Liver (tissue), 9 donors: ENCODE results near the gene CWC25. TPM values are rescaled to one million over a fixed set of nuclear protein-coding genes. Genes with fewer than 3 reads are reported as not detected.

Experiments used
- DNase-seq: peaks from one replicate; pipeline ENCODE4 v3.0.0-alpha.2; 2017; ENCODE audit warnings: low spot score
- H3K27ac ChIP-seq, 2 donors: one replicate each; pipeline ENCODE4 v1.7.0; 2013; ENCODE audit warnings: inconsistent platforms in 2 of 2, low read length in 2 of 2, control low read depth in 1 of 2, low read depth in 1 of 2, mild to moderate bottlenecking in 1 of 2
- H3K27me3 ChIP-seq, 4 donors: one replicate each; pipeline versions ENCODE4 v1.6.1 to v1.7.0; 2013; ENCODE audit warnings: low read length in 3 of 4, inconsistent platforms in 1 of 4, mild to moderate bottlenecking in 1 of 4, moderate library complexity in 1 of 4; ENCODE audit not compliant: control insufficient read depth in 4 of 4, insufficient read depth in 4 of 4
- H3K36me3 ChIP-seq, 4 donors: one replicate each; pipeline versions ENCODE4 v1.6.1 to v1.7.0; 2013; ENCODE audit warnings: low read length in 3 of 4, mild to moderate bottlenecking in 3 of 4, low read depth in 1 of 4, moderate library complexity in 1 of 4; ENCODE audit not compliant: control insufficient read depth in 4 of 4, insufficient read depth in 3 of 4
- H3K4me1 ChIP-seq, 4 donors: one replicate each; pipeline versions ENCODE4 v1.6.1 to v1.7.0; 2013; ENCODE audit warnings: low read length in 3 of 4, mild to moderate bottlenecking in 3 of 4, moderate library complexity in 1 of 4; ENCODE audit not compliant: control insufficient read depth in 4 of 4, insufficient read depth in 4 of 4
- H3K4me3 ChIP-seq, 3 donors: one replicate each; pipeline versions ENCODE4 v1.6.1 to v1.7.0; 2013; ENCODE audit warnings: low read length in 3 of 3, control low read depth in 1 of 3, low read depth in 1 of 3, mild to moderate bottlenecking in 1 of 3
- H3K9ac ChIP-seq, 2 donors: one replicate each; pipeline ENCODE4 v1.7.0; 2013; ENCODE audit warnings: low read length in 2 of 2, mild to moderate bottlenecking in 2 of 2, moderate library complexity in 2 of 2, control low read depth in 1 of 2, low read depth in 1 of 2
- H3K9me3 ChIP-seq, 4 donors: one replicate each; pipeline versions ENCODE4 v1.6.1 to v1.7.0; 2013; ENCODE audit warnings: low read length in 3 of 4; ENCODE audit not compliant: control insufficient read depth in 4 of 4
- ATF3 ChIP-seq: IDR thresholded peaks from 2 replicates; pipeline ENCODE4 v1.6.1; 2016; ENCODE audit warnings: antibody characterized with exemption
- CTCF ChIP-seq: fragments of 150-350 bp; IDR thresholded peaks from 2 replicates; pipeline ENCODE4 v1.5.1; 2017; ENCODE audit warnings: improper control_type of control experiment, low read depth, low read length; ENCODE audit not compliant: missing input control
- EGR1 ChIP-seq, 2 donors: IDR thresholded peaks; 2 replicates each; pipeline ENCODE4 v1.6.1; 2016 to 2018; ENCODE audit warnings: antibody characterized with exemption in 2 of 2, low read depth in 2 of 2
- FOXA1 ChIP-seq: IDR thresholded peaks from 2 replicates; pipeline ENCODE4 v1.6.1; 2016; ENCODE audit warnings: antibody characterized with exemption
- FOXA2 ChIP-seq: IDR thresholded peaks from 2 replicates; pipeline ENCODE4 v1.6.1; 2016; ENCODE audit warnings: antibody characterized with exemption
- GABPA ChIP-seq, 2 donors: IDR thresholded peaks in 1 of 2; conservative IDR thresholded peaks in 1 of 2; 2 replicates each; pipeline ENCODE4 v1.6.1; 2016; ENCODE audit warnings: antibody characterized with exemption in 2 of 2, mild to moderate bottlenecking in 1 of 2, moderate library complexity in 1 of 2
- HNF4A ChIP-seq, 2 donors: conservative IDR thresholded peaks; 2 replicates each; pipeline ENCODE4 v1.6.1; 2016; ENCODE audit warnings: antibody characterized with exemption in 2 of 2, mild to moderate bottlenecking in 2 of 2
- HNF4G ChIP-seq: IDR thresholded peaks from 2 replicates; pipeline ENCODE4 v1.6.1; 2016; ENCODE audit warnings: antibody characterized with exemption
- JUND ChIP-seq, 2 donors: IDR thresholded peaks; 2 replicates each; pipeline ENCODE4 v1.6.1; 2016; ENCODE audit warnings: antibody characterized with exemption in 2 of 2
- NR2F2 ChIP-seq: IDR thresholded peaks from 2 replicates; pipeline ENCODE4 v1.6.1; 2016; ENCODE audit warnings: antibody characterized with exemption
- RAD21 ChIP-seq, 2 donors: IDR thresholded peaks; 2 replicates each; pipeline ENCODE4 v1.6.1; 2016; ENCODE audit warnings: antibody characterized with exemption in 2 of 2, mild to moderate bottlenecking in 2 of 2
- RXRA ChIP-seq, 2 donors: IDR thresholded peaks; 2 replicates each; pipeline ENCODE4 v1.6.1; 2017 to 2018; ENCODE audit warnings: antibody characterized with exemption in 2 of 2, mild to moderate bottlenecking in 1 of 2
- SP1 ChIP-seq: IDR thresholded peaks from 2 replicates; pipeline ENCODE4 v1.6.1; 2018; ENCODE audit warnings: antibody characterized with exemption, mild to moderate bottlenecking
- TAF1 ChIP-seq: conservative IDR thresholded peaks from 2 replicates; pipeline ENCODE4 v1.6.1; 2016; ENCODE audit warnings: antibody characterized with exemption, mild to moderate bottlenecking
- YY1 ChIP-seq: IDR thresholded peaks from 2 replicates; pipeline ENCODE4 v1.6.1; 2016; ENCODE audit warnings: antibody characterized with exemption, mild to moderate bottlenecking
- WGBS: extraction: QIAGEN DNeasy Blood & Tissue Kit; methylation state at CpG from one replicate; pipeline ENCODE4 v1.1.7; 2013; 5-methylcytosine and 5-hydroxymethylcytosine counted together
- polyA plus RNA-seq, 2 donors: library from polyadenylated mRNA; stranded (reverse) in 1 of 2; unstranded in 1 of 2; fragments of 200-250 nt in 1 of 2; fragments of >200 nt in 1 of 2; fragmentation: Nextera tagmentation in 1 of 2; extraction: Ambion mirVana in 1 of 2; gene quantifications; one replicate each; pipeline versions ENCODE4 v1.2.1 to v1.2.3, GENCODE V29; 2013 to 2015
- total RNA-seq, 2 donors: library from RNA; depleted of rRNA; stranded (reverse); fragments of >200 nt; gene quantifications; one replicate each; pipeline ENCODE4 v1.2.3, GENCODE V29; 2014
- TF ChIP-seq, protein P1 (sequence below): IDR thresholded peaks from 2 replicates; pipeline ENCODE4 v1.6.1; 2016; ENCODE audit warnings: antibody characterized with exemption
- TF ChIP-seq, protein P2 (sequence below): IDR thresholded peaks from 2 replicates; pipeline ENCODE4 v1.6.1; 2016; ENCODE audit warnings: antibody characterized with exemption
- TF ChIP-seq, protein P3 (sequence below): IDR thresholded peaks from 2 replicates; pipeline ENCODE4 v1.6.1; 2016; ENCODE audit warnings: antibody characterized with exemption, mild to moderate bottlenecking
- donor health status: healthy.
- donor health status: healthy.
- donor health status: healthy.
- donor health status: healthy.
- donor health status: healthy.

CWC25 gene
- total and polyA plus RNA-seq, 4 donors: 5.7 to 10.0 (median 7.4) TPM

DNA sequence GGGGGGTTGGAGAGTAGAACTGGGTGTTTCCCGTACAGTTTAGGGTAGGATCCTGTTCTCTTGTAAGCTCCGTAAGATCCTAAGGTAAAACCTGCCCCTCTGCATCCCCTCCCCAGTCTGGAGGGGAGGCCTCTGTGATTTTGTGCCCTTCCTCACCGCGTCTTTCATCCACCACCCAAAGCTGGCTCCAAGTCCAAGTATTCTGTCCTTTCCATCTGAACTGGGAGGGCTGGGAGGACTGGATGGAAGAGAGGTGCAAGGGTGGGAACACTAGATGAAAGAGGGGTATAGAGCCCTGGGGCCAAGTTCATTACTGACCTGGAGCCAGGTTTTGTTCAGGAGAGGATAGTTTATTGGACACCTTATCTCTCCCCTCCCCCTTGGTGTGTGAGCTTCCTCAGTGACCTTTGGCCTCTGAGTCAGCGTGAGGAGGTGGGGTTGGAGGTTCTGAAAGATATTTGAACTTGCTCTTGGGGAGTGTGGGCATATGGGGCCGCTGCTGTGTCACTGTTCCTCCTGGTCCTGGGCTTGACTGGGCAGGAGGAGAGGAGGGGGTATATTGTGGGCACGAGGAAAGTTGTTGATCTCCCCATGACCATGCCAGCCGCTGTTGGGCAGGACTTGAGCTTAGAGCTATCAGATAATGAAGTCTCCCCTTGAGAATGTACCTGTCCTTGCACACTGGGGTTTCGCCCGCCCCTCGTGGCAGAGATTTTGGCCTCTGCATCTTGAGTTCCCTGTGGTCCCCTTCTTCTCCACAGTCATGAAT lies 46.3 kb upstream of the CWC25 start:
- no peaks in the 10 kb centered on the region for H3K36me3 ChIP-seq
- peaks cover 0 to 48% (median 42%) of the 10 kb centered on the region in 4 donors for H3K4me1 ChIP-seq
- TF ChIP-seq FOXA1 (no peak), EGR1 (IDR thresholded peaks at IDR 0.05; ENCODE audit: low read depth in 2 of 2) (no peak), RXRA (IDR thresholded peaks at IDR 0.05) (peak; percentile 92 to 94), TAF1 (peak; percentile 33), GABPA (IDR thresholded peaks at IDR 0.05 in 1 of 2, conservative IDR thresholded peaks at IDR 0.05 in 1 of 2) (peak in 1 of 2 donors; percentile 52), ATF3 (peak; percentile 96), HNF4G (peak; percentile 87), FOXA2 (peak; percentile 13), NR2F2 (peak; percentile 98), JUND (IDR thresholded peaks at IDR 0.05) (peak; percentile 97 to 99), RAD21 (IDR thresholded peaks at IDR 0.05) (peak; percentile 73 to 78), CTCF (no peak), SP1 (peak; percentile 84), YY1 (peak; percentile 37), HNF4A (conservative IDR thresholded peaks at IDR 0.05) (peak; percentile 90 to 94)
- TF ChIP-seq, protein P1, sequence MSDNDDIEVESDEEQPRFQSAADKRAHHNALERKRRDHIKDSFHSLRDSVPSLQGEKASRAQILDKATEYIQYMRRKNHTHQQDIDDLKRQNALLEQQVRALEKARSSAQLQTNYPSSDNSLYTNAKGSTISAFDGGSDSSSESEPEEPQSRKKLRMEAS: peak; percentile 76
- TF ChIP-seq, protein P2, sequence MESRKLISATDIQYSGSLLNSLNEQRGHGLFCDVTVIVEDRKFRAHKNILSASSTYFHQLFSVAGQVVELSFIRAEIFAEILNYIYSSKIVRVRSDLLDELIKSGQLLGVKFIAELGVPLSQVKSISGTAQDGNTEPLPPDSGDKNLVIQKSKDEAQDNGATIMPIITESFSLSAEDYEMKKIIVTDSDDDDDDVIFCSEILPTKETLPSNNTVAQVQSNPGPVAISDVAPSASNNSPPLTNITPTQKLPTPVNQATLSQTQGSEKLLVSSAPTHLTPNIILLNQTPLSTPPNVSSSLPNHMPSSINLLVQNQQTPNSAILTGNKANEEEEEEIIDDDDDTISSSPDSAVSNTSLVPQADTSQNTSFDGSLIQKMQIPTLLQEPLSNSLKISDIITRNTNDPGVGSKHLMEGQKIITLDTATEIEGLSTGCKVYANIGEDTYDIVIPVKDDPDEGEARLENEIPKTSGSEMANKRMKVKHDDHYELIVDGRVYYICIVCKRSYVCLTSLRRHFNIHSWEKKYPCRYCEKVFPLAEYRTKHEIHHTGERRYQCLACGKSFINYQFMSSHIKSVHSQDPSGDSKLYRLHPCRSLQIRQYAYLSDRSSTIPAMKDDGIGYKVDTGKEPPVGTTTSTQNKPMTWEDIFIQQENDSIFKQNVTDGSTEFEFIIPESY: peak; percentile 38
- TF ChIP-seq, protein P3, sequence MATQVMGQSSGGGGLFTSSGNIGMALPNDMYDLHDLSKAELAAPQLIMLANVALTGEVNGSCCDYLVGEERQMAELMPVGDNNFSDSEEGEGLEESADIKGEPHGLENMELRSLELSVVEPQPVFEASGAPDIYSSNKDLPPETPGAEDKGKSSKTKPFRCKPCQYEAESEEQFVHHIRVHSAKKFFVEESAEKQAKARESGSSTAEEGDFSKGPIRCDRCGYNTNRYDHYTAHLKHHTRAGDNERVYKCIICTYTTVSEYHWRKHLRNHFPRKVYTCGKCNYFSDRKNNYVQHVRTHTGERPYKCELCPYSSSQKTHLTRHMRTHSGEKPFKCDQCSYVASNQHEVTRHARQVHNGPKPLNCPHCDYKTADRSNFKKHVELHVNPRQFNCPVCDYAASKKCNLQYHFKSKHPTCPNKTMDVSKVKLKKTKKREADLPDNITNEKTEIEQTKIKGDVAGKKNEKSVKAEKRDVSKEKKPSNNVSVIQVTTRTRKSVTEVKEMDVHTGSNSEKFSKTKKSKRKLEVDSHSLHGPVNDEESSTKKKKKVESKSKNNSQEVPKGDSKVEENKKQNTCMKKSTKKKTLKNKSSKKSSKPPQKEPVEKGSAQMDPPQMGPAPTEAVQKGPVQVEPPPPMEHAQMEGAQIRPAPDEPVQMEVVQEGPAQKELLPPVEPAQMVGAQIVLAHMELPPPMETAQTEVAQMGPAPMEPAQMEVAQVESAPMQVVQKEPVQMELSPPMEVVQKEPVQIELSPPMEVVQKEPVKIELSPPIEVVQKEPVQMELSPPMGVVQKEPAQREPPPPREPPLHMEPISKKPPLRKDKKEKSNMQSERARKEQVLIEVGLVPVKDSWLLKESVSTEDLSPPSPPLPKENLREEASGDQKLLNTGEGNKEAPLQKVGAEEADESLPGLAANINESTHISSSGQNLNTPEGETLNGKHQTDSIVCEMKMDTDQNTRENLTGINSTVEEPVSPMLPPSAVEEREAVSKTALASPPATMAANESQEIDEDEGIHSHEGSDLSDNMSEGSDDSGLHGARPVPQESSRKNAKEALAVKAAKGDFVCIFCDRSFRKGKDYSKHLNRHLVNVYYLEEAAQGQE: peak; percentile 52
- DNase-seq: peak; percentile 73
- 13% methylated on average over 11 of the region's 11 CpGs for WGBS
- H3K27ac ChIP-seq: peak overlapping the region; percentile 88 to 96
- no peaks in the 10 kb centered on the region for H3K9me3 ChIP-seq
- peak overlapping the region; percentile 33 to 88 (median 74) for H3K4me3 ChIP-seq
- peak overlapping the region; percentile 50 to 87 for H3K9ac ChIP-seq
- no peaks in the 10 kb centered on the region for H3K27me3 ChIP-seq
